H1 (cell line): ENCODE measurements around the gene PDE1A. TPM values are rescaled to one million over a fixed set of nuclear protein-coding genes. Genes with fewer than 3 reads are reported as not detected.

Experiments
- CTCF ChIA-PET: fragments of 300-600 bp; sonication (Branson Sonifier 250); formaldehyde crosslinking; loops from one replicate; lab custom pipeline; 2021; ENCODE audit not compliant: partially characterized antibody; lab: Charles Lee
- POLR2A ChIA-PET: fragments of 300-600 bp; sonication (Branson Sonifier 250); formaldehyde crosslinking; loops from one replicate; lab custom pipeline; 2021; ENCODE audit warnings: inconsistent platforms; ENCODE audit not compliant: partially characterized antibody; lab: Charles Lee
- DNase-seq, 2 experiments: peaks; one replicate each; pipeline versions ENCODE4 v3.0.0 to v3.0.0-alpha.2; 2010 to 2022; ENCODE audit warnings: low spot score in 2 of 2, low read depth in 1 of 2, mixed read lengths in 1 of 2
- FAIRE-seq: peaks from 2 replicates; lab custom pipeline; 2011; peaks lifted over from hg19 to GRCh38; lab: Jason Lieb, UNC
- H2AFZ ChIP-seq: 2 replicates; pipeline ENCODE4 v1.8.1; 2012; ENCODE audit warnings: low read length, inconsistent platforms
- H2AK5ac ChIP-seq: 2 replicates; pipeline ENCODE4 v1.6.1; 2013; ENCODE audit warnings: low read depth, low read length
- H2BK120ac ChIP-seq: replicated peaks from 2 replicates; pipeline ENCODE3; 2013; ENCODE audit warnings: low read depth, low read length, inconsistent platforms
- H2BK12ac ChIP-seq: 2 replicates; pipeline ENCODE4 v1.6.1; 2013; ENCODE audit warnings: low read depth, low read length
- H2BK15ac ChIP-seq: 2 replicates; pipeline ENCODE4 v1.6.1; 2013; ENCODE audit warnings: low read length
- H2BK20ac ChIP-seq: 2 replicates; pipeline ENCODE4 v1.6.1; 2013; ENCODE audit warnings: low read length
- H2BK5ac ChIP-seq: 2 replicates; pipeline ENCODE4 v1.6.1; 2013; ENCODE audit warnings: low read depth, low read length
- H3K14ac ChIP-seq: 2 replicates; pipeline ENCODE4 v1.6.1; 2013; ENCODE audit warnings: inconsistent platforms; ENCODE audit not compliant: insufficient read length
- H3K18ac ChIP-seq: 2 replicates; pipeline ENCODE4 v1.6.1; 2013; ENCODE audit warnings: low read length; ENCODE audit errors: extremely low read depth
- H3K23ac ChIP-seq: 2 replicates; pipeline ENCODE4 v1.6.1; 2013; ENCODE audit warnings: inconsistent platforms; ENCODE audit not compliant: insufficient read length
- H3K23me2 ChIP-seq: 2 replicates; pipeline ENCODE4 v1.6.1; 2013; ENCODE audit warnings: low read depth, low read length
- H3K27ac ChIP-seq: 2 replicates; pipeline ENCODE4 v1.6.1; 2011; ENCODE audit warnings: low read depth, low read length, inconsistent platforms
- H3K27me3 ChIP-seq, 4 experiments: replicated peaks in 1 of 4; 1 replicate in 1 of 4; 2 replicates in 3 of 4; pipeline versions ENCODE4 v1.6.1 to v1.8.1; 2011 to 2013; ENCODE audit warnings: low read length in 3 of 4, mild to moderate bottlenecking in 3 of 4, inconsistent platforms in 2 of 4, mixed read lengths in 2 of 4, moderate library complexity in 1 of 4; ENCODE audit not compliant: control insufficient read depth in 3 of 4, insufficient read depth in 3 of 4; ENCODE audit errors: extremely low read depth in 1 of 4
- H3K36me3 ChIP-seq, 4 experiments: 2 replicates each; pipeline versions ENCODE4 v1.6.1 to v1.8.1; 2011 to 2013; ENCODE audit warnings: mild to moderate bottlenecking in 4 of 4, low read length in 3 of 4, moderate library complexity in 2 of 4, control low read depth in 1 of 4, inconsistent platforms in 1 of 4; ENCODE audit not compliant: insufficient read depth in 4 of 4, control insufficient read depth in 2 of 4
- H3K4ac ChIP-seq: replicated peaks from 2 replicates; pipeline ENCODE3; 2013; ENCODE audit warnings: low read length, low read depth, mixed read lengths, inconsistent platforms; ENCODE audit not compliant: insufficient read length
- H3K4me1 ChIP-seq, 4 experiments: replicated peaks in 1 of 4; 1 replicate in 1 of 4; 2 replicates in 3 of 4; pipeline versions ENCODE4 v1.6.1 to v1.8.1; 2011 to 2013; ENCODE audit warnings: low read length in 3 of 4, inconsistent platforms in 2 of 4, mixed read lengths in 1 of 4; ENCODE audit not compliant: insufficient read depth in 4 of 4, control insufficient read depth in 3 of 4
- H3K4me2 ChIP-seq, 2 experiments: 2 replicates each; pipeline versions ENCODE4 v1.6.1 to v1.8.1; 2011 to 2013; ENCODE audit warnings: low read depth in 2 of 2, low read length in 2 of 2, control low read depth in 1 of 2, inconsistent platforms in 1 of 2, mild to moderate bottlenecking in 1 of 2; ENCODE audit not compliant: insufficient read depth in 1 of 2
- H3K4me3 ChIP-seq, 4 experiments: fragments of 200-600, 300-600 bp in 1 of 4; sonication (generic), shearing (Covaris generic), sonication (Bioruptor Twin) in 1 of 4; 2 replicates each; pipeline versions ENCODE4 v1.5.1 to v1.8.1; 2011 to 2016; ENCODE audit warnings: low read length in 4 of 4, low read depth in 3 of 4, control low read depth in 2 of 4, inconsistent platforms in 2 of 4, mild to moderate bottlenecking in 2 of 4, mixed read lengths in 1 of 4, moderate library complexity in 1 of 4; ENCODE audit not compliant: insufficient read depth in 2 of 4; ENCODE audit errors: extremely low read depth in 1 of 4
- H3K56ac ChIP-seq: replicated peaks from 2 replicates; pipeline ENCODE3; 2013; ENCODE audit warnings: low read depth, mild to moderate bottlenecking, mixed read lengths, low read length, inconsistent platforms; ENCODE audit not compliant: insufficient read length
- H3K79me1 ChIP-seq: 2 replicates; pipeline ENCODE4 v1.6.1; 2013; ENCODE audit warnings: low read depth, low read length, control low read depth
- H3K79me2 ChIP-seq, 2 experiments: 2 replicates each; pipeline versions ENCODE4 v1.6.1 to v1.8.1; 2012 to 2013; ENCODE audit warnings: low read length in 2 of 2, mild to moderate bottlenecking in 2 of 2, inconsistent platforms in 1 of 2; ENCODE audit not compliant: insufficient read depth in 2 of 2, control insufficient read depth in 1 of 2
- H3K9ac ChIP-seq, 4 experiments: replicated peaks in 1 of 4; 1 replicate in 1 of 4; 2 replicates in 3 of 4; pipeline versions ENCODE4 v1.6.1 to v1.8.1; 2011 to 2013; ENCODE audit warnings: low read depth in 3 of 4, low read length in 3 of 4, control low read depth in 2 of 4, mild to moderate bottlenecking in 2 of 4, moderate library complexity in 2 of 4, inconsistent platforms in 1 of 4; ENCODE audit errors: extremely low read depth in 1 of 4
- H3K9me3 ChIP-seq, 2 experiments: 2 replicates each; pipeline versions ENCODE4 v1.6.1 to v1.8.1; 2012 to 2013; ENCODE audit warnings: mild to moderate bottlenecking in 2 of 2, moderate library complexity in 2 of 2, control low read depth in 1 of 2, inconsistent platforms in 1 of 2, low read depth in 1 of 2, low read length in 1 of 2, mixed read lengths in 1 of 2; ENCODE audit not compliant: insufficient read depth in 2 of 2
- H4K20me1 ChIP-seq, 2 experiments: replicated peaks in 1 of 2; 2 replicates each; pipeline versions ENCODE3 to v1.8.1; 2011 to 2013; ENCODE audit warnings: inconsistent platforms in 2 of 2, low read length in 2 of 2, mild to moderate bottlenecking in 1 of 2; ENCODE audit not compliant: insufficient read depth in 2 of 2, control insufficient read depth in 1 of 2
- H4K5ac ChIP-seq: 2 replicates; pipeline ENCODE4 v1.6.1; 2013; ENCODE audit warnings: low read length, low read depth, mixed read lengths, inconsistent platforms; ENCODE audit not compliant: insufficient read length
- H4K8ac ChIP-seq: 2 replicates; pipeline ENCODE4 v1.8.0; 2013; ENCODE audit warnings: mild to moderate bottlenecking, moderate library complexity, low read length, inconsistent platforms; ENCODE audit not compliant: insufficient read depth; ENCODE audit errors: extremely low read depth
- H4K91ac ChIP-seq: replicated peaks from 2 replicates; pipeline ENCODE3; 2013; ENCODE audit warnings: low read length, mixed read lengths, inconsistent platforms; ENCODE audit not compliant: insufficient read length
- CBX8 ChIP-seq: fragments of 300-800, 300-1000 bp; sonication (generic); IDR thresholded peaks from 2 replicates; pipeline ENCODE4 v1.7.1; 2016; ENCODE audit warnings: low read depth, low read length, borderline replicate concordance
- FOSL1 ChIP-seq: IDR thresholded peaks from 2 replicates; pipeline ENCODE4 v1.6.1; 2011; ENCODE audit warnings: mild to moderate bottlenecking, low read depth, low read length, moderate library complexity; ENCODE audit not compliant: insufficient read depth
- GTF2F1 ChIP-seq: IDR thresholded peaks from 2 replicates; pipeline ENCODE4 v1.6.1; 2012; ENCODE audit warnings: low read depth, low read length, improper control_type of control experiment, borderline replicate concordance
- HDAC6 ChIP-seq: IDR thresholded peaks from one replicate; pipeline ENCODE4 v1.7.1; 2012; ENCODE audit warnings: low read depth, mild to moderate bottlenecking, inconsistent platforms, low read length, moderate library complexity
- JUN ChIP-seq: IDR thresholded peaks from 2 replicates; pipeline ENCODE4 v1.6.1; 2011; ENCODE audit warnings: low read depth, mild to moderate bottlenecking, improper control_type of control experiment, low read length
- JUND ChIP-seq: IDR thresholded peaks from 2 replicates; pipeline ENCODE4 v1.6.1; 2011; ENCODE audit warnings: mild to moderate bottlenecking, improper control_type of control experiment, low read length
- RAD21 ChIP-seq, 2 experiments: IDR thresholded peaks in 1 of 2; conservative IDR thresholded peaks in 1 of 2; 2 replicates each; pipeline ENCODE4 v1.6.1; 2011; ENCODE audit warnings: low read depth in 2 of 2, low read length in 2 of 2, improper control_type of control experiment in 1 of 2, inconsistent platforms in 1 of 2, mild to moderate bottlenecking in 1 of 2, moderate library complexity in 1 of 2
- SAP30 ChIP-seq: fragments of 300-600 bp; sonication (generic); IDR thresholded peaks from 2 replicates; pipeline ENCODE4 v1.7.1; 2012; ENCODE audit warnings: low read length, moderate library complexity, mild to moderate bottlenecking, inconsistent platforms; ENCODE audit not compliant: insufficient read depth, insufficient replicate concordance
- SP4 ChIP-seq: IDR thresholded peaks from 2 replicates; pipeline ENCODE4 v1.6.1; 2012; ENCODE audit warnings: low read length, inconsistent platforms
- TAF7 ChIP-seq: optimal IDR thresholded peaks from 2 replicates; pipeline ENCODE3; 2011; ENCODE audit warnings: low read depth, mild to moderate bottlenecking, inconsistent platforms, low read length, moderate library complexity, borderline replicate concordance
- TBP ChIP-seq: IDR thresholded peaks from 2 replicates; pipeline ENCODE4 v1.6.1; 2011; ENCODE audit warnings: low read depth, low read length, improper control_type of control experiment
- WGBS, 2 experiments: shearing (Covaris generic) in 1 of 2; methylation state at CpG; one replicate each; pipeline versions ENCODE4 v1.1.6 to v1.1.7; 2013 to 2015; ENCODE audit warnings: low lambda C conversion rate in 2 of 2, mixed read lengths in 2 of 2, inconsistent platforms in 1 of 2, low coverage in 1 of 2, missing lambda C conversion rate in 1 of 2; ENCODE audit not compliant: insufficient replicate concordance in 2 of 2, insufficient coverage in 1 of 2, insufficient read length in 1 of 2; ENCODE audit errors: extremely low coverage in 1 of 2, missing lambda C conversion rate in 1 of 2; 5-methylcytosine and 5-hydroxymethylcytosine counted together
- polyA plus RNA-seq, 7 experiments: library from polyadenylated mRNA; depleted of rRNA in 3 of 7; stranded (reverse) in 5 of 7; unstranded in 2 of 7; fragments of >200 nt in 5 of 7; fragments of 200-250 nt in 2 of 7; gene quantifications; 1 replicate in 5 of 7; 2 replicates in 1 of 7; 4 replicates in 1 of 7; pipeline versions ENCODE4 v1.2.1 to v1.2.3, GENCODE V29; 2011 to 2013; ENCODE audit warnings: missing spikeins in 2 of 7, mixed read lengths in 2 of 7
- total RNA-seq: library from RNA; stranded (reverse); fragmentation: NEBNext Ultra II Directional; extraction: Animal tissue kit (Norgen Biotek cat#: 25700); gene quantifications from 2 replicates; pipeline ENCODE4 v1.2.1, GENCODE V29; 2021
- TF ChIP-seq, protein P1 (sequence below): IDR thresholded peaks from 2 replicates; pipeline ENCODE4 v1.6.1; 2011; ENCODE audit warnings: low read length, improper control_type of control experiment
- TF ChIP-seq, protein P2 (sequence below): IDR thresholded peaks from 2 replicates; pipeline ENCODE4 v1.6.1; 2011; ENCODE audit warnings: low read depth, mild to moderate bottlenecking, low read length; ENCODE audit not compliant: insufficient read depth

The PDE1A gene
- total and polyA plus RNA-seq, 2 of the 8 experiments (the other 6 are each of a cell fraction or from before 2014, with no cell fraction given) = 0.34 TPM; not detected in 1

- Histone ChIP-seq H4K5ac (no peak overlapping the region), H3K9ac (no peak overlapping the region), H3K27ac (no peak overlapping the region), H4K20me1 (no peaks in the 10 kb centered on the region), H3K56ac (no peak overlapping the region), H3K4me2 (no peak overlapping the region), H2BK20ac (no peak overlapping the region), H3K14ac (no peak overlapping the region), H4K91ac (no peak overlapping the region), H4K8ac (no peak overlapping the region), H3K4me3 (no peak overlapping the region), H3K23me2 (no peaks in the 10 kb centered on the region), H2BK5ac (no peak overlapping the region), H3K79me2 (no peaks in the 10 kb centered on the region), H3K4me1 (no peaks in the 10 kb centered on the region), H2AK5ac (no peak overlapping the region), H3K23ac (no peak overlapping the region), H3K4ac (no peak overlapping the region), H3K27me3 (no peaks in the 10 kb centered on the region), H3K79me1 (no peaks in the 10 kb centered on the region), H3K36me3 (no peaks in the 10 kb centered on the region), H2BK120ac (no peak overlapping the region), H2AFZ (no peak overlapping the region), H3K9me3 (peaks cover 5 to 12% of the 10 kb centered on the region in 2 experiments; a peak in 3 of 4 replicates), H2BK12ac (no peak overlapping the region), H2BK15ac (no peak overlapping the region), H3K18ac (no peak overlapping the region)
- ChIA-PET CTCF (no interaction called here), POLR2A (no interaction called here)
- 88% methylated on average over 1 of the region's 1 CpG; no CpG with 5 or more reads in 1 of the 2 experiments for WGBS, 2 experiments
- no peak for FAIRE-seq
- DNase-seq = no peak
- TF ChIP-seq, protein P1, sequence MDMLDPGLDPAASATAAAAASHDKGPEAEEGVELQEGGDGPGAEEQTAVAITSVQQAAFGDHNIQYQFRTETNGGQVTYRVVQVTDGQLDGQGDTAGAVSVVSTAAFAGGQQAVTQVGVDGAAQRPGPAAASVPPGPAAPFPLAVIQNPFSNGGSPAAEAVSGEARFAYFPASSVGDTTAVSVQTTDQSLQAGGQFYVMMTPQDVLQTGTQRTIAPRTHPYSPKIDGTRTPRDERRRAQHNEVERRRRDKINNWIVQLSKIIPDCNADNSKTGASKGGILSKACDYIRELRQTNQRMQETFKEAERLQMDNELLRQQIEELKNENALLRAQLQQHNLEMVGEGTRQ = no peak
- TF ChIP-seq CBX8 (no peak), RAD21 (IDR thresholded peaks at IDR 0.05 in 1 of 2, conservative IDR thresholded peaks at IDR 0.05 in 1 of 2; ENCODE audit: low read depth in 2 of 2, low read length in 2 of 2) (no peak), SP4 (no peak), GTF2F1 (no peak), SAP30 (no peak), TBP (no peak), JUN (no peak), HDAC6 (no peak), FOSL1 (no peak), TAF7 (no peak), JUND (no peak)
- TF ChIP-seq, protein P2, sequence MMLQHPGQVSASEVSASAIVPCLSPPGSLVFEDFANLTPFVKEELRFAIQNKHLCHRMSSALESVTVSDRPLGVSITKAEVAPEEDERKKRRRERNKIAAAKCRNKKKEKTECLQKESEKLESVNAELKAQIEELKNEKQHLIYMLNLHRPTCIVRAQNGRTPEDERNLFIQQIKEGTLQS = no peak
Measured at GRCh38 chr2:182379241-182379640, 47.6 kb downstream of the PDE1A start.
